SK-N-SH (cell line): ENCODE results near the gene TCTN2. TPM values are rescaled to one million over a fixed set of nuclear protein-coding genes. Genes with fewer than 3 reads are reported as not detected.

ENCODE experiments used
- CTCF ChIA-PET: fragments of 300-600, 350-600 bp; formaldehyde crosslinking; extraction: SDS; loops from one replicate; lab custom pipeline; 2021; lab: Yijun Ruan, JAX
- POLR2A ChIA-PET: fragments of 350-600 bp; sonication (Branson Sonifier 250); formaldehyde crosslinking; extraction: SDS; loops from one replicate; lab custom pipeline; 2020; ENCODE audit warnings: antibody characterized with exemption, inconsistent platforms; lab: Yijun Ruan, JAX
- DNase-seq: peaks from one replicate; pipeline ENCODE4 v3.0.0; 2012
- H2AFZ ChIP-seq: fragments of 200-600 bp; sonication (generic); 2 replicates; pipeline ENCODE4 v1.8.1; 2016; ENCODE audit warnings: antibody characterized with exemption, mild to moderate bottlenecking, low read depth
- H3F3A ChIP-seq: fragments of 200-600 bp; sonication (generic); replicated peaks from 2 replicates; pipeline ENCODE3; 2016; ENCODE audit warnings: antibody characterized with exemption, mild to moderate bottlenecking; ENCODE audit not compliant: insufficient read depth
- H3K27ac ChIP-seq, 2 experiments: fragments of 200-500 bp in 1 of 2; fragments of 200-600 bp in 1 of 2; sonication (Bioruptor generic) in 1 of 2; sonication (generic), shearing (Covaris generic) in 1 of 2; 2 replicates each; pipeline versions ENCODE4 v1.5.1 to v1.6.1; 2014 to 2016; ENCODE audit warnings: low read depth in 2 of 2, inconsistent platforms in 1 of 2, low read length in 1 of 2, mild to moderate bottlenecking in 1 of 2, mixed read lengths in 1 of 2
- H3K27me3 ChIP-seq: fragments of 200-600 bp; sonication (generic), shearing (Covaris generic); 2 replicates; pipeline ENCODE4 v1.6.1; 2016; ENCODE audit warnings: mixed run types; ENCODE audit not compliant: insufficient read depth
- H3K36me3 ChIP-seq, 2 experiments: fragments of 200-500 bp in 1 of 2; fragments of 200-600 bp in 1 of 2; sonication (Bioruptor generic) in 1 of 2; sonication (generic) in 1 of 2; replicated peaks in 1 of 2; 2 replicates each; pipeline versions ENCODE3 to v1.5.1; 2014 to 2016; ENCODE audit warnings: low read length in 1 of 2, mild to moderate bottlenecking in 1 of 2; ENCODE audit not compliant: insufficient read depth in 2 of 2, control insufficient read depth in 1 of 2
- H3K4me1 ChIP-seq, 2 experiments: fragments of 200-500 bp in 1 of 2; fragments of 200-600 bp in 1 of 2; sonication (Bioruptor generic) in 1 of 2; sonication (generic), shearing (Covaris generic) in 1 of 2; 2 replicates each; pipeline versions ENCODE4 v1.5.1 to v1.6.1; 2014 to 2016; ENCODE audit warnings: low read depth in 1 of 2, low read length in 1 of 2, mixed run types in 1 of 2; ENCODE audit not compliant: insufficient read depth in 2 of 2, control insufficient read depth in 1 of 2
- H3K4me2 ChIP-seq: fragments of 200-600 bp; sonication (generic), shearing (Covaris generic); 2 replicates; pipeline ENCODE4 v1.6.1; 2017; ENCODE audit warnings: mixed run types
- H3K4me3 ChIP-seq, 2 experiments: fragments of 200-500 bp in 1 of 2; fragments of 200-600 bp in 1 of 2; sonication (Bioruptor generic) in 1 of 2; sonication (generic), shearing (Covaris generic) in 1 of 2; 2 replicates each; pipeline versions ENCODE4 v1.5.1 to v1.8.1; 2014 to 2016; ENCODE audit warnings: low read depth in 2 of 2, inconsistent platforms in 1 of 2, low read length in 1 of 2, mild to moderate bottlenecking in 1 of 2, mixed read lengths in 1 of 2, moderate library complexity in 1 of 2
- H3K79me2 ChIP-seq: fragments of 200-600 bp; sonication (generic); 2 replicates; pipeline ENCODE4 v1.8.1; 2017; ENCODE audit warnings: mild to moderate bottlenecking; ENCODE audit not compliant: insufficient read depth
- H3K9ac ChIP-seq: fragments of 200-600 bp; sonication (generic); 2 replicates; pipeline ENCODE4 v1.6.1; 2017; ENCODE audit warnings: mixed run types
- H3K9me2 ChIP-seq: fragments of 200-600 bp; sonication (generic); 2 replicates; pipeline ENCODE4 v1.6.1; 2017; ENCODE audit warnings: mixed run types
- H3K9me3 ChIP-seq: fragments of 200-600 bp; sonication (generic); 2 replicates; pipeline ENCODE4 v1.6.1; 2017; ENCODE audit warnings: mixed run types, mild to moderate bottlenecking, moderate library complexity
- H4K20me1 ChIP-seq: fragments of 200-600 bp; sonication (generic); 2 replicates; pipeline ENCODE4 v1.6.1; 2017; ENCODE audit warnings: mild to moderate bottlenecking, mixed run types; ENCODE audit not compliant: insufficient read depth
- CHD2 ChIP-seq: fragments of 150-350 bp; IDR thresholded peaks from 2 replicates; pipeline ENCODE4 v1.6.1; 2018; ENCODE audit warnings: low read length; ENCODE audit not compliant: partially characterized antibody
- ELF1 ChIP-seq: IDR thresholded peaks from 2 replicates; pipeline ENCODE4 v1.4.0; 2012
- EP300 ChIP-seq, 2 experiments: IDR thresholded peaks; 2 replicates each; pipeline versions ENCODE4 v1.4.0 to v1.6.1; 2012; ENCODE audit warnings: borderline replicate concordance in 1 of 2, low read depth in 1 of 2, low read length in 1 of 2
- FOSL2 ChIP-seq: IDR thresholded peaks from 2 replicates; pipeline ENCODE4 v1.4.0; 2012; ENCODE audit warnings: low read depth, mild to moderate bottlenecking, moderate library complexity, borderline replicate concordance
- FOXJ3 ChIP-seq: sonication (generic); formaldehyde crosslinking; IDR thresholded peaks from 2 replicates; pipeline ENCODE4 v1.5.1; 2020; ENCODE audit warnings: mild to moderate bottlenecking, missing genetic modification reagents
- GATA2 ChIP-seq: sonication (generic); formaldehyde crosslinking; IDR thresholded peaks from 2 replicates; pipeline ENCODE4 v1.5.0; 2020; ENCODE audit warnings: mild to moderate bottlenecking, missing genetic modification reagents
- MEF2A ChIP-seq: IDR thresholded peaks from 2 replicates; pipeline ENCODE4 v1.4.0; 2012; ENCODE audit warnings: low read depth, borderline replicate concordance
- MXI1 ChIP-seq: IDR thresholded peaks from 2 replicates; pipeline ENCODE4 v1.6.1; 2012; ENCODE audit warnings: mild to moderate bottlenecking, low read depth, low read length, improper control_type of control experiment
- NFIC ChIP-seq: IDR thresholded peaks from 2 replicates; pipeline ENCODE4 v1.4.0; 2012; ENCODE audit warnings: borderline replicate concordance
- NRF1 ChIP-seq: IDR thresholded peaks from 2 replicates; pipeline ENCODE4 v1.6.1; 2012; ENCODE audit warnings: low read depth, mild to moderate bottlenecking, low read length
- POLR2AphosphoS5 ChIP-seq: IDR thresholded peaks from 2 replicates; pipeline ENCODE4 v1.6.1; 2012; ENCODE audit warnings: low read depth, low read length
- RAD21 ChIP-seq: IDR thresholded peaks from 2 replicates; pipeline ENCODE4 v1.6.1; 2012; ENCODE audit warnings: mild to moderate bottlenecking, low read length
- RFX5 ChIP-seq: IDR thresholded peaks from 2 replicates; pipeline ENCODE4 v1.6.1; 2012; ENCODE audit warnings: mild to moderate bottlenecking, improper control_type of control experiment, low read length
- RXRA ChIP-seq: IDR thresholded peaks from 2 replicates; pipeline ENCODE4 v1.4.0; 2012; ENCODE audit warnings: low read depth, mild to moderate bottlenecking, borderline replicate concordance
- SIN3A ChIP-seq: IDR thresholded peaks from 2 replicates; pipeline ENCODE4 v1.6.1; 2012; ENCODE audit warnings: low read depth, mild to moderate bottlenecking, low read length, moderate library complexity, borderline replicate concordance
- SMC3 ChIP-seq: IDR thresholded peaks from 2 replicates; pipeline ENCODE4 v1.6.1; 2012; ENCODE audit warnings: low read depth, low read length, improper control_type of control experiment
- TCF12 ChIP-seq: IDR thresholded peaks from 2 replicates; pipeline ENCODE4 v1.4.0; 2012
- YY1 ChIP-seq: IDR thresholded peaks from 2 replicates; pipeline ENCODE4 v1.4.0; 2012; ENCODE audit warnings: low read depth, mild to moderate bottlenecking
- WGBS: methylation state at CpG from one replicate; pipeline ENCODE4 v1.1.6; 2017; ENCODE audit warnings: low lambda C conversion rate; 5-methylcytosine and 5-hydroxymethylcytosine counted together
- polyA plus RNA-seq, 3 experiments: library from polyadenylated mRNA; depleted of rRNA; stranded (reverse); fragments of >200 nt; gene quantifications; 2 replicates each; pipeline ENCODE4 v1.2.3, GENCODE V29; 2012
- TF ChIP-seq, protein P1 (sequence below): IDR thresholded peaks from 2 replicates; pipeline ENCODE4 v1.4.0; 2012; ENCODE audit warnings: low read depth, borderline replicate concordance
- TF ChIP-seq, protein P2 (sequence below): fragments of 150-350 bp; IDR thresholded peaks from 2 replicates; pipeline ENCODE4 v1.6.1; 2017; ENCODE audit warnings: antibody characterized with exemption, low read length, low read depth, borderline replicate concordance

Gene TCTN2
- polyA plus RNA-seq, 1 of the 3 experiments (the other 2 are of a cell fraction) = 9.1 TPM

DNA sequence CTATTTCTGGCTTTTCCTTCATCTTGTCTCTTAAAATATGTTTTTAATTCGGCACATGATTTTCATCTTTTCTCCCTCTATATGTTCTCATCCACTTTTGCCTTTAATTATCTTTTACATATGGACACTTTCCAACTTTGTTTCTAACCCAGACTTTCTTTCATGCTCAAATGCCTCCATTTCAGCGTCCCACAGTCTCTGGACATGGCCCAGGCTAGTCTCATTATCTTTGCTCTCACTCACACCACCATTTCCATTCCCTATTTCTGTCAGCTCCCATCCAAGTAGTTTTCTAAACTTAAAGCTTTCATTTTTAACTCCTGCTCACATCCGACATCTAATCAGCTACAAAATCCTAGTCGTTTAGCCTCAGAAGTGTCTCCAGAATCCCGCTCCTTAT is 22.5 kb upstream of the TCTN2 start:
- H3K9me3 ChIP-seq = no peaks in the 10 kb centered on the region
- H3K4me1 ChIP-seq = no peaks in the 10 kb centered on the region
- H3K27ac ChIP-seq = no peak overlapping the region
- 92% methylated on average over 5 of the region's 5 CpGs for WGBS
- CTCF ChIA-PET = no interaction called here
- H4K20me1 ChIP-seq = no peaks in the 10 kb centered on the region
- H3K9me2 ChIP-seq = no peaks in the 10 kb centered on the region
- no peak overlapping the region for H3K9ac ChIP-seq
- no peak for DNase-seq
- peaks cover 4% of the 10 kb centered on the region; the same call in 1 of the 2 replicates for H3K79me2 ChIP-seq
- TF ChIP-seq SMC3 (no peak), FOSL2 (no peak), YY1 (no peak), ELF1 (no peak), RXRA (no peak), RFX5 (no peak), CHD2 (no peak), GATA2 (CRISPR knock-in tag) (no peak), EP300 (IDR thresholded peaks at IDR 0.05; ENCODE audit: borderline replicate concordance in 1 of 2, low read depth in 1 of 2, low read length in 1 of 2) (no peak), RAD21 (no peak), NFIC (no peak), SIN3A (no peak)
- TF ChIP-seq, protein P1, sequence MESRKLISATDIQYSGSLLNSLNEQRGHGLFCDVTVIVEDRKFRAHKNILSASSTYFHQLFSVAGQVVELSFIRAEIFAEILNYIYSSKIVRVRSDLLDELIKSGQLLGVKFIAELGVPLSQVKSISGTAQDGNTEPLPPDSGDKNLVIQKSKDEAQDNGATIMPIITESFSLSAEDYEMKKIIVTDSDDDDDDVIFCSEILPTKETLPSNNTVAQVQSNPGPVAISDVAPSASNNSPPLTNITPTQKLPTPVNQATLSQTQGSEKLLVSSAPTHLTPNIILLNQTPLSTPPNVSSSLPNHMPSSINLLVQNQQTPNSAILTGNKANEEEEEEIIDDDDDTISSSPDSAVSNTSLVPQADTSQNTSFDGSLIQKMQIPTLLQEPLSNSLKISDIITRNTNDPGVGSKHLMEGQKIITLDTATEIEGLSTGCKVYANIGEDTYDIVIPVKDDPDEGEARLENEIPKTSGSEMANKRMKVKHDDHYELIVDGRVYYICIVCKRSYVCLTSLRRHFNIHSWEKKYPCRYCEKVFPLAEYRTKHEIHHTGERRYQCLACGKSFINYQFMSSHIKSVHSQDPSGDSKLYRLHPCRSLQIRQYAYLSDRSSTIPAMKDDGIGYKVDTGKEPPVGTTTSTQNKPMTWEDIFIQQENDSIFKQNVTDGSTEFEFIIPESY = no peak
- TF ChIP-seq, protein P2, sequence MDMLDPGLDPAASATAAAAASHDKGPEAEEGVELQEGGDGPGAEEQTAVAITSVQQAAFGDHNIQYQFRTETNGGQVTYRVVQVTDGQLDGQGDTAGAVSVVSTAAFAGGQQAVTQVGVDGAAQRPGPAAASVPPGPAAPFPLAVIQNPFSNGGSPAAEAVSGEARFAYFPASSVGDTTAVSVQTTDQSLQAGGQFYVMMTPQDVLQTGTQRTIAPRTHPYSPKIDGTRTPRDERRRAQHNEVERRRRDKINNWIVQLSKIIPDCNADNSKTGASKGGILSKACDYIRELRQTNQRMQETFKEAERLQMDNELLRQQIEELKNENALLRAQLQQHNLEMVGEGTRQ = no peak
- H2AFZ ChIP-seq = no peak overlapping the region
- H3K36me3 ChIP-seq = peaks cover 57 to 64% of the 10 kb centered on the region in 2 experiments
- H3K4me2 ChIP-seq = no peak overlapping the region
- H3F3A ChIP-seq = no peaks in the 10 kb centered on the region
- POLR2A ChIA-PET = no interaction called here
- no peak overlapping the region for H3K4me3 ChIP-seq
- H3K27me3 ChIP-seq = no peaks in the 10 kb centered on the region

DNA sequence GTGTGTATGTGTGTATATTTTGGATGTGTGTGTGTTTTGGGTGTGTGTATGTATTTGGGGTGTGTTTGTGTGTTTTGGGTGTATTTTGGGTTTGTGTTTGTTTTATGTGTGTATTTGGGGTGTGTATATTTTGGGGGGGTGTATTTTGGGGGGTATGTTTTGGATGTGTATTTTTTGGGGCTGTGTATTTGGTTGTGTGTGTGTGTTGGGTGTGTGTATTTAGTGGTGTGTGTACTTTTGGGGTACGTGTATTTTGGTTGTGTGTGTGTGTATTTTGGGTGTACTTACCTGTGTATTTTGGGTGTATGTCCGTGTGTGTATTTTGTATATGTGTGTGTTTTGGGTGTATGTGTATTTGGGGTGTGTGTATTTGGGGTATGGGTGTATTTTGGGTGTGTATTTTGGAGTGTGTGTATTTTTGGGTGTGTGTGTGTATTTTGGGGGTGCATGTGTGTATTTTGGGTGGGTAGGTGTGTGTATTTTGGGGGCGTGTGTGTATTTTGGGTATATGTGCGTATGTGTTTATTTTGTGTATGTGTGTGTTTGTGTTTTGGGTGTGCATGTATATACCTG is 16.7 kb upstream of the TCTN2 start:
- DNase-seq = no peak
- Histone ChIP-seq H3K79me2 (no peaks in the 10 kb centered on the region), H3K9ac (no peak overlapping the region)
- TF ChIP-seq FOXJ3 (CRISPR knock-in tag) = no peak
- TF ChIP-seq NRF1 = no peak
- TF ChIP-seq POLR2AphosphoS5 = no peak
- TF ChIP-seq MXI1 = no peak
- no peak for TF ChIP-seq SMC3
- no peak for TF ChIP-seq MEF2A
- TF ChIP-seq TCF12 = no peak
- TF ChIP-seq, all 33 proteins: peak for 0
- Histone ChIP-seq H3K4me3 (no peak overlapping the region), H3K27ac (no peak overlapping the region), H3K9me3 (no peaks in the 10 kb centered on the region), H2AFZ (no peak overlapping the region), H3K9me2 (no peaks in the 10 kb centered on the region), H3K36me3 (peaks cover 49 to 52% of the 10 kb centered on the region in 2 experiments), H3K27me3 (no peaks in the 10 kb centered on the region), H3K4me1 (no peaks in the 10 kb centered on the region), H3K4me2 (no peak overlapping the region), H3F3A (peaks cover 10% of the 10 kb centered on the region), H4K20me1 (no peaks in the 10 kb centered on the region)
- 96% methylated on average over 4 of the region's 4 CpGs for WGBS
- ChIA-PET CTCF (no interaction called here), POLR2A (no interaction called here)
